GM20000 (cell line): Measurements from ENCODE around the gene TLK1.
"Not testable (repeated sequence)": the region's sequence is repeated elsewhere in the genome, so short reads cannot be mapped to it uniquely, and the experiment has no call there.

Source experiments
- DNase-seq: peaks from one replicate; pipeline ENCODE4 v3.0.0; 2012; ENCODE audit warnings: low spot score
- TF ChIP-seq, protein P1 (sequence below): IDR thresholded peaks from 2 replicates; pipeline ENCODE4 v1.5.1; 2012; ENCODE audit warnings: mild to moderate bottlenecking, control low read depth; ENCODE audit errors: extremely low read depth, missing control alignments

Gene TLK1

DNA sequence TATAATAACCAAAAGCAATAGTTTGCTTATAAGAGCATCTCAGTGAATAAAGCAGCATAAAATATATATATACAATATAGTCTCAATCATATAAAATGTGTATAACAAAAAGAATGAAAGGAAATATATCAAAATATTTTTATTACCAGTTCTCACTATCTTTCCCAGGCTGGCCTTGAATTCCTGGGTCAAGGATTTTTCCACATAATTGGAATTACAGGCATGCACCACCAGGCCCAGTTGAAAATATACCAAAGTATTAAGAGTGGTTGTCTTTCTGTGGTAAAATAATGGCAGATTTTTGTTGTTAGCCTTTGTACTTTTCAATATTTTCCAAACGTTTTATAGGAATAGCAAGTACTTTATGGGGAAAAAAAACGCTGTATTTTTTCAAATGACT lies 8.6 kb upstream of the TLK1 start:
- TF ChIP-seq, protein P1, sequence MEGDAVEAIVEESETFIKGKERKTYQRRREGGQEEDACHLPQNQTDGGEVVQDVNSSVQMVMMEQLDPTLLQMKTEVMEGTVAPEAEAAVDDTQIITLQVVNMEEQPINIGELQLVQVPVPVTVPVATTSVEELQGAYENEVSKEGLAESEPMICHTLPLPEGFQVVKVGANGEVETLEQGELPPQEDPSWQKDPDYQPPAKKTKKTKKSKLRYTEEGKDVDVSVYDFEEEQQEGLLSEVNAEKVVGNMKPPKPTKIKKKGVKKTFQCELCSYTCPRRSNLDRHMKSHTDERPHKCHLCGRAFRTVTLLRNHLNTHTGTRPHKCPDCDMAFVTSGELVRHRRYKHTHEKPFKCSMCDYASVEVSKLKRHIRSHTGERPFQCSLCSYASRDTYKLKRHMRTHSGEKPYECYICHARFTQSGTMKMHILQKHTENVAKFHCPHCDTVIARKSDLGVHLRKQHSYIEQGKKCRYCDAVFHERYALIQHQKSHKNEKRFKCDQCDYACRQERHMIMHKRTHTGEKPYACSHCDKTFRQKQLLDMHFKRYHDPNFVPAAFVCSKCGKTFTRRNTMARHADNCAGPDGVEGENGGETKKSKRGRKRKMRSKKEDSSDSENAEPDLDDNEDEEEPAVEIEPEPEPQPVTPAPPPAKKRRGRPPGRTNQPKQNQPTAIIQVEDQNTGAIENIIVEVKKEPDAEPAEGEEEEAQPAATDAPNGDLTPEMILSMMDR, result no peak
- no peak for DNase-seq

DNA sequence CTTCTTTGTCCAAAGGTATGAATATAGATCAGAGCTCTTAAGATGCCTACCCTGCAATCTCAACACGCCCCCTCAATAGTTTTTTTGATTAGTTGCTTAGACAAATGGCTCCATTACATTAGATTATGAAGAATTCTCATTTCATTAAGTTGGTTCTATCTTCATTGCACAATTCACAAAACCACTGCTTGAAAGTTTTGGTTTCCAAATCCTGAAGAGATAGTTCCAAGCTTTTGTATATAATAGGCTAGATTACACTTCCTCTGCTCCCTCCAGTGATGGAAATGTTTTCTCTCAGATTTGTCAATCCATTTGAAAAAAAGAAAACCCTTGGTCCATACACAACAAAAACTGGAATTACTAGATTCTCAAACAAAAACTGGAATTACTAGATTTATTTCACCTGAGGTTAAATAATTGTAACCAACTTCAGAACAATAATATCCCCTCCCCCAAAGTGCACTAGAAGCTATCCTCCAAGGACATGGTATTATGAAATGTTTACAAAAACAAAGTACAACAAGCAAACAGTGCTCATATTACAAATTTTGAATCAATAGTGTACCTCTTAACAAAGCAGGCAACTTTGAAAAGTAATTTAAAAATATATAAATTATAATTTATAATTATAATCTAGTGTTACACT lies 6.8 kb upstream of the TLK1 start:
- DNase-seq, result no peak
- TF ChIP-seq, protein P1, result no peak

DNA sequence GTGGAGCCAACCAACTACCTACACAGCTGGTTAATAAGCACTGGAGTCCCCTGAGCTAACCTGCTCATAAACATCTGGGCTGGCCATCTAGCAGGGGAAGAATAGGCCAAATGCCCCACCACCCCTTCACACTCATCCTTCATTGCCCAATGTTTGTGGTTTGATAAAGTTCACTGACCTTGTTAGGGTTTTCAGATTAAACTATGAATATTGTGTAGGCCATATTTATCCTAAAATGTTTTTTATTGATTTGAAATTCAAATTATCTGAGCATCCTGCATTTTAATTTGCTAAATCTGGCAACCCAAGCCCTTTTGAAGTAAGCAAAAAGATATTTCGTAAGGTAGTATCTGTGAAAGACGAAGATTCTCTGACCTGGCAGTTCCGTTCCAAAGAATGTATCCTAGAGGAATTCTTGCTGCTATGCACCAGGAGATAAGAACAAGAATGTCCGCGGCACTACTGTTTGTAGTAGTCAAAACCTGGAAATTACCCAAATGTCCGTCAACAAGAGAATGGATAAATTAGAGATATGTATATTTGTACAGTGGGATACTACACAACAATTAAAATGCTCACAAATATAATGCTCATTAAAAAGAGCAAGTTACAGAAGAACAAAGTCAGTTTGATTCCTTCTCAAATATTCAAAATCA lies 5.8 kb upstream of the TLK1 start:
- no peak for DNase-seq
- TF ChIP-seq, protein P1, result no peak

DNA sequence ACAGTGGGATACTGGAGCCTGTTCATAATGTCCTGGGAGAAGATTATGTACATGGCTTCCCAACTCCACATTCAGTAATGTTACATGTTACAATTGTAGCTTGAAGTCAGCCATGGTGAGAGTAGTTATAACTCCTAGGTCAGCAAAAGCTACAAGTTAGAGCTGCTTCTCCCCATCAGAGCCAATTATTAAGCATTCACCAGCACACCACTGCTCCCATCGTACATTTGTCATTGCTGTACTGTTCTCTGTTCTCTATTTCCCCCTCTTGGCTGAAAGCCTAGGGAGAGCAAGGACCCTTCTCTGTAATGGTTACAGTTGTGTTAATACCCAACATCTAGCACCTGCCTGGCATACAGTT lies 5.3 kb upstream of the TLK1 start:
- DNase-seq, result no peak
- TF ChIP-seq, protein P1, result no peak

DNA sequence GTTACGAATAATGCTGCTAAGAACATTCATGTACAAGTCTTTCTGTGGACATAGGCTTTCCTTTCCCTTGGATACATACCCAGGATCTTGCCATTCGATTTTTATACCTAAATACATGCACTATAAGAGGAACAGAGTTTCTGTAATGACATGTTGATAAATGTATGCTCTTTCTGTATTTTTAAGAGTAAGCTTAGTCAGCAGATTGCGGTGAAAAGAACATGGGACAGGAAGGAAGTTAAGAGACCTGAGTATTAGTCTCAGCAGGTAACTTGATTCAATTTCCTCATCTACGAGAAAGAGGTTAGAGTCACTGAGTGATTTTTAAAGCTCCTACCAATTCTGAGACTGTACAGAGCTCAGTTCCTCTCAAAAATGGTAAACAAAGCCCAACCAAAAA lies 2.6 kb upstream of the TLK1 start:
- DNase-seq, result no peak
- TF ChIP-seq, protein P1, result no peak

DNA sequence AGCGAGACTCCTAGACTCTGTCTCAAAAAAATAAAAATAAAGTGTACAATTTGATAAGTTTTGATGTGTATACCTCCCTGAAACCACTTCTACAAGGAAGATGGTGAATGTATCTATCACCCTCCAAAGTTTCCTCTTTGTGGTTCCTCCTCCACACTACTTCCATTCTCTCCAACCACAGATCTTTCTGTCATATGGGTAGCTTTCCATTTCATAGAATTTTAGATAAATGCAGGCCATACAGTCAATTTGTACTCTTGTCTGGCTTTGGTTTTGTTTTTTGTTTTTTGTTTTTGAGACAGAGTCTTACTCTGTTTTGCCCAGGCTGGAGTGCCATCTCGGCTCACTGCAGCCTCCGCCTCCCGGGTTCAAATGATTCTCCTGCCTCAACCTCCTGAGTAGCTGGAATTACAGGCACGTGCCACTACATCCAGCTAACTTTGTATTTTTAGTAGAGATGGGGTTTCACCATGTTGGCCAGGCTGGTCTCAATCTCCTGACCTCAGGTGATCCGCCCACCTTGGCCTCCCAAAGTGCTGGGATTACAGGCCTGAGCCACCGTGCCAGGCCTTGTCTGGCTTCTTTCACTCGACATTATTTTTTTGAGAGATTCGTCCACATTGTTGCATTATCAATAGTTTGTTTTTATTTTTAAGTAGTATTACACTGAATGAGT lies 2.0 kb upstream of the TLK1 start:
- not testable (repeated sequence) for DNase-seq

DNA sequence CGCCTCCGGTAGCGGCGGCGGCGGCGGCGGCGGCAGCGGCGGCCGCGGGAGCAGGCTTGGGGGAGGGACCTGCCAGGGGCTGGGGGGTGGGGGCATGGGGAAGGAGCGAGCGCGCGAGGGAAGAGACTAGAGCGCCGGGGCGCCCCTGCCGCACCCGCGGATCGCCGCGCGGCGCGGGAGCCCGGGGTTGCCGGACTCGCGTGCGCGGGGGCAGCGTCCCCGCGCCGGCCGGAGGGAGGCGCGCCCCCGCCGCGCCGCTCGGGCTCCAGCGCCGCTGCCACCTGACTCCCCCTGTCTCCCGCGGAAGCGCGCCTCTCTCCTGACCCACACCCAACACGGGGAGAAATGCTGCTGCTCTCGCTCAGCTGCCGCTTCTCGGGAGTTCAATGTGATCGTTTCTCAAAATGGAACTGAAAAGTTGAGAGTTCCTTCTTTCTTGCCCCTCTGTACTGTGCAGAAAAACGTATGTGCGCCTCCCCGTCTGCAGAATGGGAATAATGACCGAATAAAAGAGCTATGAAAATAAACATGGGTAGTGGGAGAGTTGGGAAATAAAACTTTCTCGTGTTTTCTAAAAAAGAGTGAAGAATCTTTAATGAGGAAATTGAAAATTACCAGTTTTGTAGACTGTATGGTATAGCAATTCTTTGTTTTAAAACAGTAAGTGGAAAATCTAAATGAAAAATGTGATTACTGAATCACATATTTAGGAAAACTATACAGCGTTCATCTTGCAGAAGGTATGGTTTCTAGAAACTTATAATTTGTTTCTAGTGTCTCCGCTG lies 455 bp upstream of the TLK1 start:
- peak; percentile 91 for DNase-seq

More for the DNA sequence above, 455 bp upstream of the TLK1 start:
- TF ChIP-seq, protein P1, result no peak
